ENCODE results near the gene ZSCAN30. TPM values are rescaled to one million over a fixed set of nuclear protein-coding genes. Genes with fewer than 3 reads are reported as not detected.

ZSCAN30 gene
- 9.4 and 9.8 TPM in 2 replicates for total RNA-seq

GRCh38 chr18:35290094-35290735 lies at the start of gene ZSCAN30:
Gene ZSCAN30 (minus strand): TSS chr18:35290229. CDS start chr18:35264352, 25,877 bp downstream.

GRCh38 chr18:35240664-35241447 lies 49.2 kb downstream of the ZSCAN30 start, which contains the start of gene ZNF397:
Gene ZNF397 (plus strand): TSS chr18:35241034. CDS start chr18:35242471, 1,437 bp downstream.

Other genes starting within 250 kb of the ZSCAN30 start
- gene MAPRE2, start 248.8 kb downstream of the ZSCAN30 start, total RNA-seq, result 14.8 and 15.8 TPM in 2 replicates
- 7.0 and 8.9 TPM in 2 replicates for gene ZNF397, start 49.2 kb downstream of the ZSCAN30 start, total RNA-seq
- 13.4 and 15.8 TPM in 2 replicates for gene ZNF24, start 54.2 kb upstream of the ZSCAN30 start, total RNA-seq
- 0.67 and 0.89 TPM in 2 replicates for gene ZNF396, start 87.1 kb upstream of the ZSCAN30 start, total RNA-seq
- gene INO80C, start 207.7 kb upstream of the ZSCAN30 start, total RNA-seq, result 7.6 and 9.1 TPM in 2 replicates

All from bronchus fibroblast of lung (primary cell).